ENCODE results near the gene SORBS1.

Gene SORBS1

GRCh38 chr10:95305606-95306317 is 255.4 kb downstream of the SORBS1 start:
- DNase-seq, result no peak

GRCh38 chr10:95304976-95305375 is 256.2 kb downstream of the SORBS1 start:
- no peak for DNase-seq

- no peak for DNase-seq
These were observed 256.7 kb downstream of the SORBS1 start for GRCh38 chr10:95304463-95304862.

DNA sequence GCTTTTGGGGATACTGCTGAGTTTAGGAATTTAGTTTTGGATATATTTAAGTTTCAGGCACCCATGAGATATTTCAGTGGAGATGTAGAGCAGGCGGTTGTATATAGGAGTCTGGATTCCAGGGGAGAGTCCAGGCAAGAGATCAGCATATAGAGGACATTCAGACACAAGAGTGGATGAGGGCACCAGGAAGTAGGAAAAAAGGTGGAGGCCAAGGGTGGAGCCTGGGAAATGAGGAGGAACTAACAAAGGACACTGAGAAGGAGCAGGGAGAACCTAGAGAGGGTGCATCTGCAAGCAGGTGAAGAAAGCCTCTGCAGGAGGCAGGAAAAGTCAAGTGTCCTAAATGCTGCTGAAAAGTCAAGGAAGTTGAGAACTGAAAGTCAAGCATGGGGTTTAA is 257.2 kb downstream of the SORBS1 start:
- DNase-seq, result no peak

GRCh38 chr10:95303535-95303934 is 257.6 kb downstream of the SORBS1 start:
- no peak for DNase-seq

DNA sequence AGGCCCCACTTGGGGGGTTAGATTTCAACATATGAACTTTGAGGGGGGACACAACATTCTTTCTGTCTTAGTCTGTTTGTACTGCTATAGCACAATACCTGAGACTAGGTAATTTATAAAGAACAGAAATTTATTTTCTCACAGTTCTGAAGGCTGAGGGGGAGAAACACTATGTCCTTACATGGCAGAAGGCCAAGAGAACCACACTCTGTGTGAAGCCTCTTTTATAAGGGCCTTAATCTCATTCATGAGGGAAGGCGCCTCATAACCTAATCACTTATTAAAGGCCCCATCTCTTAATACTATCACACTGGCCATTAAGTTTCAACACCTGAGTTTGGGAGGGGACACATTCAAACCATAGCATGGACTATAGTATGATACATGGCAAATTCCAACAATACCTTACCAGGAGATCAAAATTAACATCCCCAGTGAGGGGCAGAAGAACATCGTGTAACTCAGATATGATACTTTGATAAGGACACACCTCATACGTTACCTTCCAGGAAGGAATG is 261.1 kb downstream of the SORBS1 start:
- DNase-seq, result no peak

DNA sequence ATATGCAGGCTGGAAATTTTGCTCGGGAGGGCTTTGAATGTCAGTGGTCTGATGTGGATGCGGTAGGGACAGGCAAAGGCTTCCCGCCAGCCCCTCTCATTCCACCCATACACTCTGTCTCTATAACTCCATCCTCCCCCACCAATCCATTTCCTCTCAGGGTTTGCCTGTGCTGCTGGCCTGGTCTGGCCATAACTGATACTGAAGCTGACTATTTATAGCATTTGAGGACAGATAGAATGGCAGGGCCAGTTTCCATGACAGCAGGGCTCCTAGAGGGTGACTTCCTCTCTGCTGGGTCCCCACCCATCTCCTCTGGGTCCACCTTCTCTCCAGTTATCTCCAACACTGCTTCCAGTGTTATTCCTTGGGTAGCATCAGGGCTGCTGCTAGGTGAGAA is 263.8 kb downstream of the SORBS1 start:
- DNase-seq, result no peak

GRCh38 chr10:95296764-95297163 is 264.4 kb downstream of the SORBS1 start:
- no peak for DNase-seq

- no peak for DNase-seq
These were observed 266.0 kb downstream of the SORBS1 start for GRCh38 chr10:95295031-95295755.

DNA sequence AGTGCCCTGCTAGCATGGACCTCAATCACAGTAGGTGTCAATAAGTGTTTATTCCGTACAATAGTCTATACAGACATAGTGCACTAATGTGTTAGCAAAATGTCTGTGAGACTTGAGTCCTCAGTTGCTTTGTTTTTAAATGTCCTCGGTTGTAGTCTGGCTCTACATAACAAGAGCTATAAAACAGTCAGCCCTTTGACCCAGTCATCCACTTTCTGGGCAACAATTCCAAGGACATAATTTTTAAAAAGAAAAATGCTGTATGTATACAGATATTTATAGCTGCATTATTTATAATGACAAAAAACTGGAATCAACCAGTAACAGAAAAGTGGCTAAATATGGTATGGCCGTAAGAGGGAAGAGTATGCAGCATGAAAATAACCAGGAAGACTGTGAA is 267.5 kb downstream of the SORBS1 start:
- no peak for DNase-seq

DNA sequence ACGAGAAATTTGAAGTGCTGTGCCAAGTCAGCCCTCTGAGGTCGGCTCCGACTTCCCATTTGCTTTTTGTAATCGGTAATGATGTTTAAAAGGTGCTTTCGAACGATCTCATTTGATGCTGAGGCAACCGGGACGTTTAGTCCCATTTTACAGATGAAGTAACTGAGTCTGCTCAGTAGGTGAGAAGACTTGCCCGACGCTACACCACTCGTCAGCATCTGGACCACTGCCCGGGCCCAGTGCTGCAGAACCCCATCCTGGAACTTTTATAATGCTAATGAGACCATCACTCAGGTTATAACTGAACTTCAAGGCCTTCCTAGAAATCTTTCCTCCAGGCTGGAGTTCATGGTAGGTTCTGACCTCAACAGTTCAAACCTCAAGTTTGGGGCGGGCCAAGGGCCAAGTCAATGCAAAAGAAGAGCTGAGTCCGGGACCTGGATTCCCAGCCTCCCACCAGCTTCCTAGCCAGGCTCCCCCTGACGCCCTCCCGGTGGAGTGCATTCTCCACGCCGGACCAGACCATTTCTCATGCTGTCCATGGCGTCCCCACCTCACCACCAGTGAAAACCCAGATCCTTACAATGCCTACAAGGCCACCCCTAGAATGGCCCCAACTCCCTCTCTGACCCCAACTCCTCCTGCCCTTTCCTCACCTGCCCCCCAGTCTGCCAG is 269.7 kb downstream of the SORBS1 start:
- DNase-seq, result no peak

DNA sequence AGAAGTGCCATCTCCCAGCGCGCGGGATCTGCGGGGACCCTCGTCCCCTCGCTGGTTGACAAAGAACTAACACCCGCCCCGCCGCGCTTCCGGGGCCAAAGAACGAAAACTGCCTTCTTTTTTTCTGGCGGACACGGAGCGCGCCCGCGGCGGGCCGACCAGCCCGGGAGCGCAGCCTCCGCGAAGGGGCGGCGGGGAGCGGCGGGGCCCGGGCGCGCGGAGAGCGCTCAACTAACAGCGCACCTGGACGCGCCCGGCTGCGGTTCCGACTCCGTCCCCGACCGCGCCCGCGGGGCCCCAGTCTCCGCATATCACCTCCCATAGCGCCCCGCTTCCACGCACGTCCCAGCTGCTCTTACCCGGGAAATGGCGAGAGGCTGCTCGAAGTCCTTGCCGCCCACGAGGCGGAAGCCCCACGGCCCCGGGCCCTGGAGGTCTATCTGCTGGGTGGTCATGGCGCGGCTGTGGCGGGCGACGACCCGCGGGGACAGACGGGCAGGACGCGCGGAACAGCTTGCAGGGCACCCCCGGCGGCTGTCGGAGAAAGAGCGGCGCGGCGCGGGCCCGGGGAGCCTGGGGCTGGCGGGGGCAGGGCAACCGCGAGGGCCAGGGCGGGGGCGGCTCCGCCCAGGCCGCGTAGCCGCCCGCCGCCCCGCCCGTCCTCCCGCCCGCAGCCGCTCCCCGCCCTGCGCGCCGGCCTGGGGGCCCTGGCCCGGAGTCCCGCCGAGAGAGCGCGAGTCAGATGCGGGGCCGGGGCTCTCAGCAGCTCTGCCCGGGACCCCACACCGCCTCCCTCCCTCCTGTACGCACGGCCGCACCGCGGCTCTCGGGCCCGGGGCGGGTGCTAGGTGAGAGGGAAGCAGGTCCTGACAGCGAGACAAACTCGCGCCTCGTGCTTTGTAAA is 270.5 kb downstream of the SORBS1 start, which contains the start of gene PDLIM1:
PDLIM1 (minus strand) TSS at position 543 of the 904 bp plus-strand sequence; CDS start at position 455, 88 bp downstream.
- DNase-seq, result peak in 1 of 2 donors; percentile 72

DNA sequence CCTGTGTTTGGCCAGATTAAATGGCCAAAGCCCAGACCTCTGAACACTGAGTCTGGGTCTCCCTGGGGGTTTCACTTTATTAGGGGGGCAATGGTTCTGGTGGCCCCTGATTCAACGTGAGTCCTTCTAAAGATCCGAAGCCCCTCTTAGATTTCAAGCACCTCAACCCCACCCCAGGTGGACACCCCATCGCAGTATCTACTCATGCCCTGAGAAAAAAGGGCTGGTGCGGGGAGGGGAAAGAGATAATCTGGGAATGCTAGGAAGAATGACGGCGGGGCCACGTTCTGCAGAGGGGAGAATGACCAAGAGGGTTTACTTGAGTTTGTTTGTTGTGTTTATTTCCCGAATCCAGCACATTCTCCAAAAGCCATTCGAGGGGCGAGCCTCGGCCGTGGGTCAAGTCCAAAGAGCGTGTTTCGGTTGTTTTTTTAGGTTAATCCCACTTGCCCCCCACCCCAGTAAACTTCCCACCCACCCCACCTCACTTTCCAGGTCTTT is 271.2 kb downstream of the SORBS1 start:
- DNase-seq, result no peak

DNA sequence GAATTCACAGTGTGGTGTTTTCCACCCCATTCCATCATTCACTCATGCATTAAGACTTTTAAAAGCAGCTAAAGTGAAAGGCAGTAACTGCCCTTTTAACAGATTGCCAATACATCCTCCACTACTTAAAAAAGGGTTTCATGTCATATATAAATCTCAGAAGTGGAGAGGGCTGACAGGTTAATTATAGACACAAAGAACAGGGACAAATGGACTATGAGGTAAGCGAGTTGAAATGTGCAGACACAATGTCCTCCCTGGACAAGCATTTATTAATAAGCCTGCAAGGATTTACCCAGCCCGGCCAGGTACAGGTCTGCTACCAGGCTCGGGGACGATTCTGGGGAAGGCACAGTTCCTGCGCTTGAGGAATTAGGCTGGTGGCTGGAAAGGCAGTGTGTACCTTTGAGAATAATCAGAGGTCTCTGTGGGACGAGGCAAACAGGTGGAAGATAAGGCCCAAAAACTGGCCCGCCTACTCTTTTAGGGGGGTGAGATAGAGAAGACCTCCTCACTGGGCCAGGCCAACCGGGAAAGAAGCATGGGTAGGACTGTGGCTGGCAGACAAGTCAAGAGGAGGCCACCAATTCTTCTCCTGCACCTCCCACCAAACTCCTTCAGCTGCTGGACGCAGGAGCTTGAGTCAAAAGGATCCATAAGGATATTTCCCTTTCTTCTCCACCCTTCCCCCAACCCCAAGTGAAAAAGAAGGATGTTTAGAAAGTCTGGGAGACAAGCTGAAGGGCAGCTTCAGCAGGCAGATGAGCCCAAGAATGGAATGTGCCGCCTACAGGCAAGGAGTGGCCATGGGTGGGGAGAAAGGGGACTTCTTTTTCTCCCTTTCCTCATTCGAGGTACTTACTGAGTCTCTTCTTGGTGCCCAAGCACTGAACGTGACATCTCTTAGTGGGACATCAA is 271.9 kb downstream of the SORBS1 start:
- no peak for DNase-seq

DNA sequence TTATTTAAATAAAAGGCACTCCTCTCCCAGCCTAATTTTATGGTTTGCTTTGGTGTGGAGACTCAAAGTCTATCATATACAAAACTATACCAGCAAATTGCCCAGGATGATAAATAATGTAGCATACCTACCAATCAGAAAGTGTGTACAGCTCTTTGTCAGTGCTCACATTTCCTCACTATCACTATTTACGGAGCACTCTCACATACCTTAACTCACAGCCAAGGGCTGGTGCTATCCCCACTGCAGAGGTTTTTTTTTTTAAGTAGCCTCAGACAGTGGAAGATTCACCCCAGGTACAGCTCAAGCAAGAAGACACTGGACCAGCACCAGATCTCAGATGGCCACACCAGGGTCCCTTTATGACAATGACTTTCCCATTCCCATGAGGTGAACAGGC is 272.9 kb downstream of the SORBS1 start:
- no peak for DNase-seq

DNA sequence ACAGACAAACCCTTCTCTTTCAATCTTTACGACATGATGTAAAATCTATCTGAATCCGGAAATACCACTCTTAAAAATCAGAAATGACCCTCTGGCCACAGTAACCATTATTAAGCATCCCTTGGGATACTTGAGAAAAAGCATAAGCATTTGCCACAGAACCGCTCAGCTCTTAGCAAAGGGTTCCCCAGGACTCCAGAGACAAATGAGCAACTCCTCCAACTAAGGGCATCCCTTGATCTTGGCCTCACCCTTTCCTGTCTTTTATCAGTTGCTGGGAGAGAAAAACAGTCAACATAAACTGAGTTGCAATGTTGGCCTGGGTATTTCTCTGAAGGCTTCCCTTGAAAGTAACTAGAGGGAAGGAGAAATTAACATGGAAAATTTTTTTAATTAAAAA is 273.9 kb downstream of the SORBS1 start:
- DNase-seq, result no peak

- DNase-seq, result no peak
These were observed 274.5 kb downstream of the SORBS1 start for GRCh38 chr10:95286707-95287106.

DNA sequence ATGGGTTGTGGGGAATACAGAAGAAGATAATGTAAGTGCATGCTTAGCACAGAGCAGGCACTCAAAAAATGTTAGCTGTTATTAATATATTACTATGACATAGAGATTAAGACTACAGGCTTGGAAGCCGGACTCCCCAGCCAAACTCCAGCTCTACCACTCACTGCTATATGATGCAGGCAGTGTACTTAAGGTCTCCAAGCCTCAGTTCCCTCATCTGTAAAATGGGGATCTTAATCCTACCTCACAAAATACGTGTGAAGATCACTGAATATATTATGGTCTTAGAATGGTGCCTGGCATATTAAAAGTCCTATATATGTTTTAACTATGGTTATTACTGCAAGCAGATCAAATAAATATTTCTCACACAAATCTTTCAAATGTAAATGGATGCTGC is 275.6 kb downstream of the SORBS1 start:
- DNase-seq, result no peak

- no peak for DNase-seq
These were observed 276.4 kb downstream of the SORBS1 start for GRCh38 chr10:95284807-95285206.

DNA sequence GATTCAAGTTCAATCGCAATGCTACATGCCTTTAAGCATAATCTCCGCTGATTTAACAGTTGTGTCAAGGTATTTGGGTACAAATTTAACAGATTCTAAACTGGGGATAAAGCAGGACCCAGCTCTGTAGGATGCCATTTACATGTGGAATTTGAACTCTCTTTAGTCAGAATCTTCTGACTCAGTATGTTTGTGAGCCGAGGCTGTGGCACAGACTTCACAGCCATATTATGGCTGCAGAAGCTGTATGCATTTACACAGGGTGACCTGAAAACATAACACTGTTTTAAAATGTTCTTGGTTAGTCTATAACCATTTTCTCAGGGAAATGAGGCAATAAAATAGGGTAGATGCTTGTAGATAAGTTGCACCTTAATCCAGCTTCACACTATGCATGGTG is 279.1 kb downstream of the SORBS1 start:
- DNase-seq, result no peak

- no peak for DNase-seq
These were observed 280.0 kb downstream of the SORBS1 start for GRCh38 chr10:95281206-95281605.
